Subcutaneous abdominal adipose tissue (tissue), 5 donors: Measurements from ENCODE around the gene COQ2.

Experiments
- H3K27ac ChIP-seq: one replicate; pipeline ENCODE4 v1.7.0; 2013; ENCODE audit warnings: low read depth, mild to moderate bottlenecking, inconsistent platforms, low read length, moderate library complexity
- H3K27me3 ChIP-seq, 5 donors: one replicate each; pipeline ENCODE4 v1.7.0; 2013; ENCODE audit warnings: low read length in 5 of 5, inconsistent platforms in 1 of 5; ENCODE audit not compliant: control insufficient read depth in 5 of 5, insufficient read depth in 4 of 5
- H3K36me3 ChIP-seq, 5 donors: one replicate each; pipeline ENCODE4 v1.7.0; 2013; ENCODE audit warnings: low read length in 5 of 5; ENCODE audit not compliant: control insufficient read depth in 5 of 5, insufficient read depth in 5 of 5
- H3K4me1 ChIP-seq, 5 donors: one replicate each; pipeline ENCODE4 v1.7.0; 2013; ENCODE audit warnings: low read length in 5 of 5, mild to moderate bottlenecking in 3 of 5, moderate library complexity in 1 of 5; ENCODE audit not compliant: control insufficient read depth in 5 of 5, insufficient read depth in 5 of 5
- H3K4me3 ChIP-seq, 5 donors: one replicate each; pipeline ENCODE4 v1.7.0; 2013; ENCODE audit warnings: low read length in 5 of 5, low read depth in 1 of 5
- H3K9ac ChIP-seq, 5 donors: one replicate each; pipeline ENCODE4 v1.7.0; 2013; ENCODE audit warnings: low read length in 5 of 5, mild to moderate bottlenecking in 4 of 5, moderate library complexity in 3 of 5
- H3K9me3 ChIP-seq, 5 donors: one replicate each; pipeline ENCODE4 v1.7.0; 2013; ENCODE audit warnings: low read length in 5 of 5; ENCODE audit not compliant: control insufficient read depth in 5 of 5
- donor health status: healthy.
- donor health status: healthy.
- donor health status: healthy.
- donor health status: healthy.
- donor health status: healthy.

COQ2 gene

GRCh38 chr4:83267830-83268475, 16.6 kb downstream of the COQ2 start:
- Histone ChIP-seq H3K36me3 (peaks cover 7 to 32% (median 16%) of the 10 kb centered on the region in 5 donors), H3K9ac (no peak overlapping the region), H3K4me3 (no peak overlapping the region), H3K27ac (no peak overlapping the region), H3K4me1 (no peaks in the 10 kb centered on the region), H3K9me3 (no peaks in the 10 kb centered on the region), H3K27me3 (no peaks in the 10 kb centered on the region)

GRCh38 chr4:83267121-83267829, 17.3 kb downstream of the COQ2 start:
- H3K9me3 ChIP-seq = no peaks in the 10 kb centered on the region
- H3K9ac ChIP-seq = no peak overlapping the region
- H3K4me1 ChIP-seq = no peaks in the 10 kb centered on the region
- no peaks in the 10 kb centered on the region for H3K27me3 ChIP-seq
- no peak overlapping the region for H3K4me3 ChIP-seq
- H3K27ac ChIP-seq = no peak overlapping the region
- H3K36me3 ChIP-seq = peaks cover 6 to 34% (median 14%) of the 10 kb centered on the region in 5 donors

- Histone ChIP-seq H3K4me1 (peaks cover 0 to 5% (median 2%) of the 10 kb centered on the region in 5 donors), H3K9ac (no peak overlapping the region), H3K36me3 (peaks cover 6 to 34% (median 14%) of the 10 kb centered on the region in 5 donors)
Measured at GRCh38 chr4:83266689-83267088, 17.9 kb downstream of the COQ2 start.

GRCh38 chr4:83263106-83263505, 21.5 kb downstream of the COQ2 start:
- no peaks in the 10 kb centered on the region for H3K9me3 ChIP-seq
- H3K36me3 ChIP-seq = peaks cover 0 to 17% (median 5%) of the 10 kb centered on the region in 5 donors
- H3K4me3 ChIP-seq = no peak overlapping the region
- H3K27me3 ChIP-seq = no peaks in the 10 kb centered on the region
- peaks cover 0 to 14% (median 5%) of the 10 kb centered on the region in 5 donors for H3K4me1 ChIP-seq
- no peak overlapping the region for H3K9ac ChIP-seq
- no peak overlapping the region for H3K27ac ChIP-seq

More at GRCh38 chr4:83266689-83267088, 17.9 kb downstream of the COQ2 start:
- Histone ChIP-seq H3K4me3 (no peak overlapping the region), H3K27ac (no peak overlapping the region), H3K27me3 (no peaks in the 10 kb centered on the region), H3K9me3 (no peaks in the 10 kb centered on the region)

GRCh38 chr4:83262682-83263081, 21.9 kb downstream of the COQ2 start:
- Histone ChIP-seq H3K4me1 (peaks cover 0 to 14% (median 5%) of the 10 kb centered on the region in 5 donors), H3K9me3 (no peaks in the 10 kb centered on the region), H3K36me3 (peaks cover 0 to 16% (median 5%) of the 10 kb centered on the region in 5 donors), H3K27me3 (no peaks in the 10 kb centered on the region), H3K4me3 (no peak overlapping the region), H3K9ac (no peak overlapping the region), H3K27ac (no peak overlapping the region)

- no peak overlapping the region for H3K4me3 ChIP-seq
- H3K9me3 ChIP-seq = no peaks in the 10 kb centered on the region
- H3K4me1 ChIP-seq = peaks cover 0 to 14% (median 5%) of the 10 kb centered on the region in 5 donors
- H3K27me3 ChIP-seq = no peaks in the 10 kb centered on the region
- H3K27ac ChIP-seq = no peak overlapping the region
- H3K9ac ChIP-seq = no peak overlapping the region
- H3K36me3 ChIP-seq = peaks cover 0 to 16% (median 5%) of the 10 kb centered on the region in 5 donors
Measured at GRCh38 chr4:83261307-83261706, 23.3 kb downstream of the COQ2 start.

GRCh38 chr4:83259586-83259985, 25.0 kb downstream of the COQ2 start:
- Histone ChIP-seq H3K4me3 (no peak overlapping the region), H3K4me1 (peaks cover 0 to 22% (median 10%) of the 10 kb centered on the region in 5 donors)

GRCh38 chr4:83258461-83258860, 26.1 kb downstream of the COQ2 start:
- Histone ChIP-seq H3K27me3 (no peaks in the 10 kb centered on the region), H3K9me3 (no peaks in the 10 kb centered on the region), H3K27ac (no peak overlapping the region), H3K36me3 (peaks cover 0 to 11% (median 3%) of the 10 kb centered on the region in 5 donors), H3K4me3 (no peak overlapping the region), H3K9ac (no peak overlapping the region), H3K4me1 (peaks cover 0 to 22% (median 10%) of the 10 kb centered on the region in 5 donors)

More at GRCh38 chr4:83259586-83259985, 25.0 kb downstream of the COQ2 start:
- Histone ChIP-seq H3K27me3 (no peaks in the 10 kb centered on the region), H3K9me3 (no peaks in the 10 kb centered on the region), H3K9ac (no peak overlapping the region), H3K36me3 (peaks cover 0 to 11% (median 3%) of the 10 kb centered on the region in 5 donors), H3K27ac (no peak overlapping the region)

GRCh38 chr4:83257811-83258210, 26.8 kb downstream of the COQ2 start:
- Histone ChIP-seq H3K9ac (no peak overlapping the region), H3K9me3 (no peaks in the 10 kb centered on the region), H3K27me3 (no peaks in the 10 kb centered on the region), H3K36me3 (peaks cover 0 to 7% (median 3%) of the 10 kb centered on the region in 5 donors), H3K27ac (no peak overlapping the region), H3K4me3 (no peak overlapping the region), H3K4me1 (peaks cover 0 to 22% (median 11%) of the 10 kb centered on the region in 5 donors)

GRCh38 chr4:83255584-83255983, 29.0 kb downstream of the COQ2 start:
- H3K4me3 ChIP-seq = no peak overlapping the region
- no peaks in the 10 kb centered on the region for H3K27me3 ChIP-seq
- peaks cover 0 to 3% (median 0%) of the 10 kb centered on the region in 5 donors for H3K36me3 ChIP-seq
- peaks cover 0 to 12% (median 8%) of the 10 kb centered on the region in 5 donors for H3K4me1 ChIP-seq
- H3K9ac ChIP-seq = no peak overlapping the region
- H3K27ac ChIP-seq = no peak overlapping the region
- H3K9me3 ChIP-seq = no peaks in the 10 kb centered on the region
